Renal cortical epithelial cell (primary cell): Measurements from ENCODE around the gene HID1. TPM values are rescaled to one million over a fixed set of nuclear protein-coding genes. Genes with fewer than 3 reads are reported as not detected.
"Not testable (repeated sequence)": the region's sequence is repeated elsewhere in the genome, so short reads cannot be mapped to it uniquely, and the experiment has no call there.

ENCODE experiments used
- DNase-seq: peaks from one replicate; pipeline ENCODE4 v3.0.0-alpha.2; 2011; ENCODE audit warnings: low read depth
- total RNA-seq: library from RNA; depleted of rRNA; stranded (reverse); fragments of >200 nt; gene quantifications from 2 replicates; pipeline ENCODE4 v1.2.3, GENCODE V29; 2014

HID1 gene
- total RNA-seq, 1 donor from 2014 or later: 3.9 TPM

GRCh38 chr17:74971069-74971841 lies 1.3 kb downstream of the HID1 start:
- DNase-seq: no peak

- DNase-seq: no peak
These were observed 2.2 kb downstream of the HID1 start for GRCh38 chr17:74970395-74970794.

GRCh38 chr17:74969501-74969900 lies 3.1 kb downstream of the HID1 start:
- not testable (repeated sequence) for DNase-seq

GRCh38 chr17:74968361-74968780 lies 4.2 kb downstream of the HID1 start:
- no peak for DNase-seq

- DNase-seq: no peak
These were observed 7.5 kb downstream of the HID1 start for GRCh38 chr17:74964988-74965622.

GRCh38 chr17:74964246-74964761 lies 8.3 kb downstream of the HID1 start:
- DNase-seq: no peak

GRCh38 chr17:74963656-74964055 lies 8.9 kb downstream of the HID1 start:
- DNase-seq: no peak

GRCh38 chr17:74962622-74963394 lies 9.8 kb downstream of the HID1 start:
- DNase-seq: no peak

GRCh38 chr17:74961657-74962350 lies 10.8 kb downstream of the HID1 start:
- DNase-seq: peak; percentile 72

GRCh38 chr17:74960570-74961342 lies 11.8 kb downstream of the HID1 start:
- peak; percentile 36 for DNase-seq

- peak; percentile 8 for DNase-seq
These were observed 12.6 kb downstream of the HID1 start for GRCh38 chr17:74959826-74960515.

GRCh38 chr17:74957935-74958740 lies 14.4 kb downstream of the HID1 start:
- DNase-seq: peak; percentile 8

GRCh38 chr17:74956093-74956492 lies 16.5 kb downstream of the HID1 start:
- no peak for DNase-seq

- no peak for DNase-seq
These were observed 17.7 kb downstream of the HID1 start for GRCh38 chr17:74954665-74955421.

GRCh38 chr17:74954115-74954514 lies 18.4 kb downstream of the HID1 start:
- no peak for DNase-seq

- DNase-seq: no peak
These were observed 19.3 kb downstream of the HID1 start for GRCh38 chr17:74953134-74953687.

GRCh38 chr17:74952431-74953133 lies 20.0 kb downstream of the HID1 start:
- no peak for DNase-seq
